Left kidney (tissue), 2 donors: ENCODE results near the gene ELN. TPM values are rescaled to one million over a fixed set of nuclear protein-coding genes. Genes with fewer than 3 reads are reported as not detected.
"Not testable (repeated sequence)": the region's sequence is repeated elsewhere in the genome, so short reads cannot be mapped to it uniquely, and the experiment has no call there.

ENCODE experiments used
- DNase-seq: peaks from one replicate; pipeline ENCODE4 v3.0.0-alpha.2; 2013
- polyA plus RNA-seq: library from polyadenylated mRNA; unstranded; fragments of 120-200 nt; gene quantifications from one replicate; pipeline ENCODE4 v1.2.1, GENCODE V29; 2013; ENCODE audit not compliant: insufficient read length

Gene ELN
- polyA plus RNA-seq, 1 donor = 46.4 TPM

DNA sequence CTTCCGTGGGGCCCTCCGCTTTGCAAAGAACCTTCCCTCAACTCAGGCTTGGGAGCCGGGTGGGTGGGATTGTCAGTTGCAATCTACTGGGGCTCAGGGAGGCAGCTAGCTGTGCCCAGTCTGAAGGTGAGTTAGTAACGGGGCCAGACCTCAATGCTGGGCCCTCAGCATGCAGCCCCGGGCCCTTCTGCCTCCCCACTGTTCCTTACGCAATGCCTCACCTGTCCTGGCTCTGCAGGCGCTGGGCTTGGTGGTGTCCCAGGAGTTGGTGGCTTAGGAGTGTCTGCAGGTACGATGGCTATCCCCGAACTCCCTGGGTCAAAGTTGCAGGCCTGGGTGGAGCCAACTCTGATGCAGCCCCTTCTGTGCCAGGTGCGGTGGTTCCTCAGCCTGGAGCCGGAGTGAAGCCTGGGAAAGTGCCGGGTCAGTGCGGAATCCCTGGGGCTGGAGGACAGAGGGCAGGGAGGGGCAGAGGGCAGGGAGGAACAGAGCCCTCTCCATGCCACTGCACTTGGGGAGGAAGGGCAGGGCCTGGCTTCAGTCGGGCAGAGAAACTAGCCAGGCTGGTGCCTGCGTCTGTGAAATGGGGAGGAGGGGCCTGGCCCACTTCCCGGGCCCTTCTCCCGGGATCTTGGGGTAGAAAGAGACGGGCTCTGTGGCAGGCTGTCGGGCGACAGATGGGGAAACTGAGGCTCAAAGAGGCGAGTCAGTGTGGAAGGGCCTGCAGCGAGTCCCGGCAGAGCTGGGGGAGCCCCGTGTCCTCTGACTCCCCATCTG, 15.0 kb downstream of the ELN start:
- DNase-seq = no peak

DNA sequence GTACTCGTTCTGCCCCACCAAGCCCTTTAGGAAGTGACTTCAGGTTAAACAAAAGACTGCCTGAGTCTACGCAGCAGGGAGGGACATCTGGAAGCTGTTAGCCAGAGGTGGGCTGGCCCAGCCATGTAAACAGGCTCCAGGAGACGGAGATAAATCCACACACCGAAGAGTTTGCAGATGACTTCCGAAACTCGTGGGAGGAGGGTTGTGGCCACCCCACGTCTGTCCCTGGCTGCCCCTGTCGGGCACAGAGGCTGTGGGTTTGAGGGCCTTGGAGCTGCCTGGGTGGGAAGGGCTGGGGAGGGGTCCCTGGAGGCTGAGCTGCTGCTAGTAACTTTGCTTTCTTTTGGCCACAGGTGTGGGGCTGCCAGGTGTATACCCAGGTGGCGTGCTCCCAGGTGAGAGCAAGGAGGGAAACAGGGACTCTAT, 15.6 kb downstream of the ELN start:
- no peak for DNase-seq

- no peak for DNase-seq
Measured at GRCh38 chr7:74044366-74045350, 16.7 kb downstream of the ELN start.

DNA sequence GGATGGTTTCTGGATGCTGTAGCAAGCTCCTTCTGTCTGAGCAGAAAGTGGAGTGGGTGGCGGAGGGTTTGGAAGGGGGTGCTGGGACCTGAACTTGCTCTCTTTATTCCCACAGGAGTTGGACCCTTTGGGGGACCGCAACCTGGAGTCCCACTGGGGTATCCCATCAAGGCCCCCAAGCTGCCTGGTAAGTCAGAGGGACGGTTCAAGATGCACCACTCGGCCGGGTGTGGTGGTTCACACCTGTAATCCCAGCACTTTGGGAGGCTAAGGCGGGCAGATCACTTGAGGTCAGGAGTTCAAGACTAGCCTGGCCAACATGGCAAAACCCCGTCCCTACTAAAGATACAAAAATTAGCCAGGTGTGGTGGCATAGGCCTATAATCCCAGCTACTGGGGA, 18.6 kb downstream of the ELN start:
- DNase-seq = not testable (repeated sequence)

GRCh38 chr7:74047804-74048380, 19.9 kb downstream of the ELN start:
- no peak for DNase-seq

GRCh38 chr7:74048999-74049599, 21.1 kb downstream of the ELN start:
- no peak for DNase-seq

DNA sequence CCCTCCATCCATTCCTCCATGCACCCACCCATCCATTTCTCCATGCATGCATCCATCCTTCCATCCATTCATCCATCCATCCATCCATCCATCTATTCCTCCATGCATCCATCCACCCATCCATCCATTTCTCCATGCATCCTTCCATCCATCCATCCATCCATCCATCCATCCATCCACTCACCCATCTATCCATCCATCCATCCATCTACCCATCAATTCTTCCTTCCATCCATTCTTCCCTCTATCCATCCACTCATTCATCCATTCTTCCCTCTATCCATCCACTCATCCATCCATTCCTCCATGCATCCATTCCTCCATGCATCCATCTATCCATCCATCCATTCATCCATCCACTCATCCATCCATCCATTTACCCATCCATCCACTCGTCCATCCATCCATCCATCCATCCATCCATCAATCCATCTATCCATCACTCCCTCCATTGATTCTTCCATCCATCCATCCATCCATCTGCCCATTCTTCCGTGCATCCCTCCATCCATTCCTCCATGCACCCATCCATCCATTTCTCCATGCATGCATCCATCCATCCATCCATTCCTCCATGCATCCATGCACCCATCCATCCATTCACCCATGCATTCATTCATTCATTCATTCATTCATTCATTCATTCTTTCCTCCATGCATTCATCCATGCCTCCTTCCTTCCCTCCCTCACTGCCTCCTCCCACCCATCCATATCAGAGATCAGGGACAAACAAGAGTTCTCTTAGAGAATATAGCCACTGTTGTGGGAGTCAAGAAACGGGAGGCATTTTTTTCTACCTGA, 22.2 kb downstream of the ELN start:
- no peak for DNase-seq

DNA sequence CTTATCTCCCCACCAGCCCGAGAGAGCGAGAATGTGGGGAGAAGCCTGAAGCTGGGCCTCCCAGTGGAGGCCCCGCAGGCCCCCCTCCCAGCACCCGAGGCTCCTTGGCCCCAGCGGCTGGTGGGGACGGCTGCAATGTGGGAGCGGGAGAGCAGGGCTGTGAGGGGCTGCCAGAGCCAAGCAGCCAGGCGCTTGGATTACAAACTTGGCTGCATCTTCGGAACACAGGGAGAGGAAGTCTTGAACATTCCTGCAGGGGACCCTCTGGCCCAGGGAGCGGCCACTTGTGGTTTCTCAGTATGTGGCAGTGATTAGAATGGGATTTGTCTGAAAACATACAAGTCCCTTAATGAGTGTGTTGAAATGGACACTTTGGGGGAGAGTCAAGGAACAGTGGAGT, 23.2 kb downstream of the ELN start:
- DNase-seq = no peak

DNA sequence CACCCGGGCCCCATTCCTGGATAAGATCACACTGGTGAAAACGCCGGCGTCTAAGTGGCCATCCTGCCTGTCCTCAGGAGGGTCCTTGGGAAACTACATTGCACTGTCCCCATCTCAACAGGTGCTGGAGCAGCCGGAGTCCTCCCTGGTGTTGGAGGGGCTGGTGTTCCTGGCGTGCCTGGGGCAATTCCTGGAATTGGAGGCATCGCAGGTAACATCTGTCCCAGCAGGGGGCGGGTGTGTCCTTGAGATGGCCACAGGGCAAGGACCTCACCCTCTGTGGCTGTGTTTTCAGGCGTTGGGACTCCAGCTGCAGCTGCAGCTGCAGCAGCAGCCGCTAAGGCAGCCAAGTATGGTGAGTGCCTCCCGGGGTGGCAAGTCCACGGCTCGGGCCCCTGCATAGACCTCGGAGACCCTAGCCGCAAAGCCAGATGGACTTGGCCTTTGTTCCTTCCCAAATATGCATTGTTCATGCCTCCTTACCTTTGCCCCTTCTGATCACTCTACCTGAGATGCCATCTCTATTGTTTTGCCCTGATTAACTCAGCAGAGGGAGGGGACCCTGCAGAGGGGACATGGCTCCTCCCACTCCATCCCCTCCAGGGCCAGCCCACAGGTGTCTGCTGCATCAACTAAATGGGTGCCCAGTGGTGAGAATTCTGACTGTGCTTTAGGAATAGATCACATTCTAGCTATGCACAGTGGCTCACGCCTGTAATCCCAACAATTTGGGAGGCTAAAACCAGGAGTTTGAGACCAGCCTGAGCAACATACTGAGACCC, 23.8 kb downstream of the ELN start:
- DNase-seq = no peak

- no peak for DNase-seq
Measured at GRCh38 chr7:74052628-74053027, 24.7 kb downstream of the ELN start.

DNA sequence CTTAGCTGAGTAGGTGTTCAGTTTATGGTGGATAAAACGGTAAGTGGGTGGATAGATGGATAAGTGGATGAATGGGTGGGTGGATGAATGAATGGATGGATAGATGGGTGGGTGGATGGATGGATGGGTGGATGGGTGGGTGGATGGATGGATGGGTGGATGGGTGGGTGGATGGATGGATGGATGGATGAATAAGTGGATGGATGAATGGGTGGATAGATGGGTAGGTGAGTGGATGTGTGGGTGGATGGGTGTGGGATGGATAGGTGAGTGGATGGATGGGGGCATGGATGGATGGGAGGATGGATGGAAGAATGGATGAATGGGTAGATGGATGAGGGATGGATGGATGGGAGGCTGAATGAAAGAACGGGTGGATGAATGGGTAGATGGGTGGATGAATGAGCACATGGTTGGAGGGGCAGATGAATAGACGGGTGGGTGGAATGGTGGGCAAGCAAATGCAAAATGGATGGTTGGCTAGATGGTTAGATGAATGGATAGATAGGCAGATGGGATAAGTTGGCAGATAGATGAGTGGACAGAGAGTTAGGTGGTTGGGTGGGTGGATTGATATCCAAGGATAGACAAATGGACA, 25.7 kb downstream of the ELN start:
- no peak for DNase-seq

DNA sequence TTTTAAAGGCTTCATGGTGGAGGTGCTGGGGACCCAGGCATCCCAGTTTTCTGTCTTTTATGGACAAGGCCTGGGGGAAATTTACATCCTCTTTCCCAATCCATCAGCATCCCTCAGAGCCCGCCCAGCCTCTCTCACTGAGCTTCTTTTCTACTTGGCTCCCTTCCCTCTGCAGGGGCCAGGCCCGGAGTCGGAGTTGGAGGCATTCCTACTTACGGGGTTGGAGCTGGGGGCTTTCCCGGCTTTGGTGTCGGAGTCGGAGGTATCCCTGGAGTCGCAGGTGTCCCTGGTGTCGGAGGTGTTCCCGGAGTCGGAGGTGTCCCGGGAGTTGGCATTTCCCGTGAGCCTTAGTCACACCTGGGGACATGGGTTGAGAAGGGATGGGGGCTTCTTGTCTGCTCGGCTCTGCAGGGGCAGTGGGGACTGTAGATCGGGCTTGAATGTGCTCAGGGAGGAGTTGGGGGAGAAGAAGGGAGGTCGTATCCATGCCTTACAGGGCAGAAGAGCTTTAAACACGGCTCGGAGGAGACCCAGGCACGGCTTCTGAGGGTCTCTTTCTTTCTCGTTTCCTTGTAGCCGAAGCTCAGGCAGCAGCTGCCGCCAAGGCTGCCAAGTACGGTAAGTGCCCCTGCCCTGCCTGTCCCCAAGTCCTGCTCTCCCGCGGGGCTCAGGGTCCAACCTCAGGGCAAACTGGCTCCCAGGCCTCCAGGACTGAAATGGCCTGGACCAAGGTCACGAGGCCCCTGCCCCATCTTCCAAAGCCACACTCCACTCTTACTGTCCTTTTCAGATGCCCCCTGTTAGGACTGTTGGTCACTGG, 28.3 kb downstream of the ELN start:
- no peak for DNase-seq

DNA sequence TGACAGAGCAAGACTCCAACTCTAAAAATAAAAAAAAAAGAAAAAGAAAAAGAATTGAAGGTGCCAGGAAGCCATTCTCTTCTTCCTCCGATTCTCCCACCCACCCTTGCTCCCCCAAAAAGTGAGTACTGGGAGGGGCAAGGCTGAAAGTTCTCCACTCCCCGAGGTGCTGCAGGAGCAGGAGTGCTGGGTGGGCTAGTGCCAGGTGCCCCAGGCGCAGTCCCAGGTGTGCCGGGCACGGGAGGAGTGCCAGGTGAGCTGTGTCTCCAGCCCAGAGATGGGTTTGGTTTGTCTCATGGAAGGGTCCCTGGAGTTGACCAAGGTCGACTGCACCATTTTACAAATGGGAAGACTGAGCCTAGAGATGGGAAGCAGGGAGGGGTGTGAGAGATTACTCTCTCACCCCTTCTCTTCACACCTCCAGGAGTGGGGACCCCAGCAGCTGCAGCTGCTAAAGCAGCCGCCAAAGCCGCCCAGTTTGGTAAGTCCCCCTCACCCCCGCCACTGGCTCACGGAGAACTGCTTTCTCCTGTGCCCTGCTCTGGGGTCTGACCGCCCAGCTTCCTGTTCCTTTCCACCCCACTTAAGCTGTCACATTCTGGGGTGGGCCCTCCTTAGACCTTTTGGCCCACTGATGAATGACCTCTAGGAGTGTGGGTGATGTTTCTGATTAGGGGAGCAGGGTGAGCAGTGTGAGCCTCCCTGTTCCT, 29.4 kb downstream of the ELN start:
- no peak for DNase-seq

DNA sequence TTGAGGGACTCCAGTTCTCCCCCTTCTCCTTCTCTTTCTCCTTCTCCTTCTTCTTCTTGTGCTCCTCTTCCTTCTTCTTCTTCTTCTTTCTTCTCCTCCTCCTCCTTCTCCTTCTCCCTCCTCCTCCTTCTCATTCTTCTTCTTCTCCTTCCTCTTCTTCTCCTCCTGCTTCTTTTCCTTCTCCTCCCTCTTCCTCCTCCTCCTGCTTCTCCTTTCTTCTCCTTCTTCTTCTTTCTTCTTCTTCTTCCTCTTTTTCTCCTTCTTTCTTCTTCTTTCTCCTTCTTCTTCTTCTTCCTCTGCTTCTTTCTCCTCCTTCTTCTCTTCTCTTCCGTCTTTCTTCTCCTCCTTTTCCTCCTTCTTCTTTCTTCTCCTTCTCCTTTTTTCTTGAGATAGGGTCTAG, 30.0 kb downstream of the ELN start:
- DNase-seq = no peak

- DNase-seq = no peak
Measured at GRCh38 chr7:74058486-74058885, 30.5 kb downstream of the ELN start.

DNA sequence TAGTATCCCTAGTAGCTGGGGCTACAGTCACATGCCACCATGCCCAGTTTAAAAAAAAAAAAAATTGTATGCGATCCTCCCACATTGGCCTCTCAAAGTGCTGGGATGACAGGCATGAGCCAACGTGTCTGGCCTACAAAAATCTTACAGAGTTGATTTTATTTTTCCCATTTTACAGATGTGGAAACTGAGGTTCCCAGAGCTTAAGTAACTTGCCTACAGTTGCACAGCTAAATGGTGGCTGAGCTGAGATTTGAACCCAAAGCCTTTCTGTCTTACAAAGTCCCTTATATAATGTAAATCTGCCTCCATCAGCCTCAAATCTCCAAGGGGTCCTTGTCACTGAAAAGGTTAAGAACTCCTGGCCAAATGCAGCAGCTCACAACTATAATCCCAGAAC, 31.1 kb downstream of the ELN start:
- no peak for DNase-seq

- DNase-seq = no peak
Measured at GRCh38 chr7:74059681-74060588, 32.0 kb downstream of the ELN start.
